GM13977 (cell line): ENCODE results near the gene PSMA8.

Experiments
- DNase-seq: peaks from one replicate; pipeline ENCODE4 v3.0.0; 2012; ENCODE audit warnings: low spot score
- CTCF ChIP-seq: IDR thresholded peaks from 2 replicates; pipeline ENCODE4 v1.5.1; 2012; ENCODE audit warnings: mild to moderate bottlenecking, control low read depth; ENCODE audit not compliant: insufficient read depth; ENCODE audit errors: extremely low read depth, missing control alignments
- in situ Hi-C: fragments of 300-500 bp; cut with MboI; formaldehyde crosslinking; loops from one replicate; pipeline ENCODE4 v1.12.0; 2022; ENCODE audit warnings: low sequenced_read_pairs, low pct_unique_long_range_greater_than_20kb, mixed read lengths, inconsistent platforms; ENCODE audit not compliant: unreplicated experiment

PSMA8 gene

GRCh38 chr18:26175481-26175880, 41.8 kb downstream of the PSMA8 start:
- in situ Hi-C loops, result no loop called here
- no peak for DNase-seq
- TF ChIP-seq CTCF, result no peak

- DNase-seq, result no peak
- in situ Hi-C loops, result no loop called here
- no peak for TF ChIP-seq CTCF
Measured at GRCh38 chr18:26176134-26176533, 42.5 kb downstream of the PSMA8 start.

- in situ Hi-C loops, result no loop called here
- no peak for TF ChIP-seq CTCF
- no peak for DNase-seq
Measured at GRCh38 chr18:26181343-26181826, 47.7 kb downstream of the PSMA8 start.

- in situ Hi-C loops, result no loop called here
- TF ChIP-seq CTCF, result no peak
- DNase-seq, result no peak
Measured at GRCh38 chr18:26183395-26184112, 49.9 kb downstream of the PSMA8 start.

- in situ Hi-C loops, result no loop called here
- DNase-seq, result no peak
- no peak for TF ChIP-seq CTCF
Measured at GRCh38 chr18:26185267-26185666, 51.6 kb downstream of the PSMA8 start.

- peak; percentile 13 for DNase-seq
- TF ChIP-seq CTCF, result no peak
- in situ Hi-C loops, result no loop called here
Measured at GRCh38 chr18:26190506-26190905, 56.8 kb downstream of the PSMA8 start.
